ENCODE measurements around the gene WIPF2.

- TF ChIP-seq CTCF (IDR thresholded peaks at IDR 0.05) (peak; percentile 61 to 91 (median 83)), POLR2A (IDR thresholded peaks at IDR 0.05) (no peak), POLR2AphosphoS5 (IDR thresholded peaks at IDR 0.05) (peak; percentile 37)
Observed at GRCh38 chr17:40303009-40303657, 84.0 kb downstream of the WIPF2 start.
